ENCODE data around the gene IPO4.

The IPO4 gene

GRCh38 chr14:24177891-24178290 is 10.7 kb downstream of the IPO4 start:
- no peak for DNase-seq (ENCODE audit: low read depth)
- no peak for TF ChIP-seq CTCF (IDR thresholded peaks at IDR 0.05; ENCODE audit: low read length, missing control alignments)
- no peak overlapping the region for H3K4me3 ChIP-seq (replicated peaks; ENCODE audit: low read depth, low read length)

GRCh38 chr14:24177041-24177825 is 11.4 kb downstream of the IPO4 start:
- DNase-seq (ENCODE audit: low read depth) = no peak
- no peak for TF ChIP-seq CTCF (IDR thresholded peaks at IDR 0.05; ENCODE audit: low read length, missing control alignments)
- H3K4me3 ChIP-seq (replicated peaks; ENCODE audit: low read depth, low read length) = no peak overlapping the region

- H3K4me3 ChIP-seq (replicated peaks; ENCODE audit: low read depth, low read length) = no peak overlapping the region
- TF ChIP-seq CTCF (IDR thresholded peaks at IDR 0.05; ENCODE audit: low read length, missing control alignments) = no peak
- no peak for DNase-seq (ENCODE audit: low read depth)
These were observed 12.0 kb downstream of the IPO4 start for GRCh38 chr14:24176599-24176998.

- H3K4me3 ChIP-seq (replicated peaks; ENCODE audit: low read depth, low read length) = no peak overlapping the region
- DNase-seq (ENCODE audit: low read depth) = no peak
- TF ChIP-seq CTCF (IDR thresholded peaks at IDR 0.05; ENCODE audit: low read length, missing control alignments) = no peak
These were observed 15.7 kb downstream of the IPO4 start for GRCh38 chr14:24172871-24173281.

GRCh38 chr14:24172261-24172860 is 16.3 kb downstream of the IPO4 start:
- no peak for DNase-seq (ENCODE audit: low read depth)
- H3K4me3 ChIP-seq (replicated peaks; ENCODE audit: low read depth, low read length) = peak overlapping the region; percentile 23
- no peak for TF ChIP-seq CTCF (IDR thresholded peaks at IDR 0.05; ENCODE audit: low read length, missing control alignments)

DNA sequence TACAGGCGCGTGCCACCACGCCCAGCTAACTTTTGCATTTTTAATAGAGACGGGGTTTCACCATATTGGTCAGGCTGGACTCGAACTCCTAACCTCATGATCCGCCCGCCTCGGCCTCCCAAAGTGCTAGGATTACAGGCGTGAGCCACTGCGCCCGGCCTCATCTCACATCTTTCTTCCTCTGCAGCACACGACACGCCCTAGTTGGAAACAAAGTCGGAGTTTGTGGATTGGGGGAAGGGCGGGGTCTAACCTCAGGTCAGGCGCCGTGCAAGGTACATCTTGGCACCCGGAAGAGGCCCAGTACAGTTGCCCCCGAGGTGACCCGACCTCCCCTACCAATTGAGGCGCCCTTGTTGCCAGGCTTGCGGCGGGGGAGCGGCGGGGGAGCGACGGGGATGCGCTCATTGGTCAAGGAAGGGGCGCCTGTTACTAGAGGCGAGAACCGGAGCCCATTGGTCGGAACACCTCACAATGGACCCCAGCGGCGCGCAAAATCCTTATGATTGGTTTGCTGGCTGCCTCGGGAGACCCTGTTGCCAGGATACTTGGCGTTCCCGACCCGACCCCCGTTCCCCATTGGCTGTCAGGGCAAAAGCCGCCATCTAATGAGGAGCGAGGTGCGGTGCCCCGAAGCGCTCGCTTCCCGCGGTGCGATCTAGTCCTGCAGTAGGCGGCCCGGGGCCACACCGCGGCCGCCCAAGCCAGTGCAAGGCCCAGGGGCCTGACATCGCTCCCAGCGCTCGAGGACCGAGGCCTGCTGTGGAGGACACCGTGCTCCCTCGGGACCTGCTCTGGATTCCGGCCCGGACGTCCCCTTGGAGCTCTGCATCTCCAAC is 17.0 kb downstream of the IPO4 start, which contains the start of gene REC8:
Gene REC8 (plus strand): TSS at position 659 of the 839 bp plus-strand sequence. CDS start 473 bp downstream, outside the sequence.
- TF ChIP-seq CTCF (IDR thresholded peaks at IDR 0.05; ENCODE audit: low read length, missing control alignments) = no peak
- peak; percentile 72 for DNase-seq (ENCODE audit: low read depth)
- H3K4me3 ChIP-seq (replicated peaks; ENCODE audit: low read depth, low read length) = peak within 1 kb of the TSS; percentile 23

All from fibroblast of pulmonary artery (primary cell).